Smooth muscle cell (in vitro differentiated cells): ENCODE results near the gene GPN3. TPM values are rescaled to one million over a fixed set of nuclear protein-coding genes. Genes with fewer than 3 reads are reported as not detected.

Experiments used
- DNase-seq: peaks from one replicate; lab custom pipeline; 2025; ENCODE audit not compliant: unreplicated experiment; lab: John Stamatoyannopoulos, UW
- H2AFZ ChIP-seq: fragments of 200-600 bp; sonication (generic); 2 replicates; pipeline ENCODE4 v1.6.0; 2016; ENCODE audit warnings: antibody characterized with exemption, low read depth, mild to moderate bottlenecking
- H3F3A ChIP-seq: fragments of 200-600 bp; sonication (generic); 2 replicates; pipeline ENCODE4 v1.6.0; 2017; ENCODE audit warnings: antibody characterized with exemption, low read depth
- H3K27ac ChIP-seq: fragments of 200-600 bp; sonication (generic); 2 replicates; pipeline ENCODE4 v1.5.1; 2016; ENCODE audit warnings: low read depth, mild to moderate bottlenecking
- H3K27me3 ChIP-seq: fragments of 200-600 bp; sonication (generic); 2 replicates; pipeline ENCODE4 v1.6.1; 2016; ENCODE audit warnings: low read depth, mild to moderate bottlenecking
- H3K36me3 ChIP-seq: fragments of 200-600 bp; sonication (generic); 2 replicates; pipeline ENCODE4 v1.5.1; 2016; ENCODE audit warnings: low read depth
- H3K4me1 ChIP-seq: fragments of 200-600 bp; sonication (generic); 2 replicates; pipeline ENCODE4 v1.5.1; 2016; ENCODE audit warnings: low read depth
- H3K4me2 ChIP-seq: fragments of 200-600 bp; sonication (generic); 2 replicates; pipeline ENCODE4 v1.6.0; 2016; ENCODE audit warnings: mild to moderate bottlenecking
- H3K4me3 ChIP-seq: fragments of 200-600 bp; sonication (generic); 2 replicates; pipeline ENCODE4 v1.5.1; 2016; ENCODE audit warnings: mild to moderate bottlenecking
- H3K79me2 ChIP-seq: fragments of 200-600 bp; sonication (generic); 2 replicates; pipeline ENCODE4 v1.6.0; 2016; ENCODE audit warnings: low read depth, mild to moderate bottlenecking
- H3K9ac ChIP-seq: fragments of 200-600 bp; sonication (generic); 2 replicates; pipeline ENCODE4 v1.6.0; 2016; ENCODE audit warnings: low read depth
- H3K9me3 ChIP-seq: fragments of 200-600 bp; sonication (generic); replicated peaks from 2 replicates; pipeline ENCODE4 v1.5.1; 2016; ENCODE audit warnings: low read depth
- H4K20me1 ChIP-seq: fragments of 200-600 bp; sonication (generic); 2 replicates; pipeline ENCODE4 v1.6.0; 2016; ENCODE audit warnings: low read depth
- CTCF ChIP-seq: fragments of 200-600 bp; sonication (generic); IDR thresholded peaks from 2 replicates; pipeline ENCODE4 v1.5.1; 2017; ENCODE audit warnings: borderline replicate concordance, mild to moderate bottlenecking, antibody characterized with exemption; ENCODE audit not compliant: insufficient read depth, poor library complexity, severe bottlenecking
- WGBS: methylation state at CpG from one replicate; pipeline ENCODE4 v1.1.7; 2016; ENCODE audit warnings: low lambda C conversion rate; 5-methylcytosine and 5-hydroxymethylcytosine counted together
- polyA plus RNA-seq: library from polyadenylated mRNA; unstranded; fragments of >200 nt; fragmentation: Nextera tagmentation; extraction: Ambion mirVana; gene quantifications from 2 replicates; pipeline ENCODE4 v1.2.1, GENCODE V29; 2016
- total RNA-seq: library from RNA; depleted of rRNA; stranded (reverse); fragments of >200 nt; gene quantifications from 2 replicates; pipeline ENCODE4 v1.2.3, GENCODE V29; 2014

GPN3 gene
- total RNA-seq, result 21.7 and 23.8 TPM in 2 replicates
- 41.5 and 41.7 TPM in 2 replicates for polyA plus RNA-seq

GRCh38 chr12:110468214-110469048 is at the start of gene GPN3, which contains the start of gene FAM216A:
Gene GPN3 (minus strand): TSS chr12:110468257. CDS start chr12:110468203, 54 bp downstream.
Gene FAM216A (plus strand): TSS chr12:110468845. CDS start chr12:110468876, 31 bp downstream.
- no peaks in the 10 kb centered on the region for H3K9me3 ChIP-seq
- no peaks in the 10 kb centered on the region for H3K27me3 ChIP-seq
- peak within 1 kb of the TSS; percentile 95 for H3K4me2 ChIP-seq
- peaks cover 12% of the 10 kb centered on the region for H3K79me2 ChIP-seq
- peak within 1 kb of the TSS; percentile 72 for H3K4me3 ChIP-seq
- no peaks in the 10 kb centered on the region for H4K20me1 ChIP-seq
- H3K36me3 ChIP-seq, result no peaks in the 10 kb centered on the region
- H3K4me1 ChIP-seq, result peaks cover 7% of the 10 kb centered on the region
- no peak for TF ChIP-seq CTCF
- peak within 1 kb of the TSS; percentile 85 for H3K9ac ChIP-seq
- H2AFZ ChIP-seq, result peak within 1 kb of the TSS; percentile 87
- H3F3A ChIP-seq, result no peaks in the 10 kb centered on the region
- under 1% methylated on average over 78 of the region's 78 CpGs for WGBS
- peak within 1 kb of the TSS; percentile 84 for H3K27ac ChIP-seq
- DNase-seq, result peak; percentile 83

- no peaks in the 10 kb centered on the region for H3K36me3 ChIP-seq
- no peak overlapping the region for H3K9ac ChIP-seq
- no peaks in the 10 kb centered on the region for H3F3A ChIP-seq
- H3K9me3 ChIP-seq, result no peaks in the 10 kb centered on the region
- no peak overlapping the region for H2AFZ ChIP-seq
- H3K27me3 ChIP-seq, result peaks cover 11% of the 10 kb centered on the region
- H3K4me1 ChIP-seq, result no peaks in the 10 kb centered on the region
- H3K4me3 ChIP-seq, result no peak overlapping the region
- no peak overlapping the region for H3K4me2 ChIP-seq
- no peak for TF ChIP-seq CTCF
- no peaks in the 10 kb centered on the region for H4K20me1 ChIP-seq
- no peak for DNase-seq
- WGBS, result 85% methylated on average over 3 of the region's 3 CpGs
- no peaks in the 10 kb centered on the region for H3K79me2 ChIP-seq
- no peak overlapping the region for H3K27ac ChIP-seq
Measured at GRCh38 chr12:110516995-110517394, 48.9 kb upstream of the GPN3 start.

GRCh38 chr12:110514363-110514762 is 46.3 kb upstream of the GPN3 start:
- H3K27ac ChIP-seq, result no peak overlapping the region
- no peaks in the 10 kb centered on the region for H3K36me3 ChIP-seq
- H3K4me3 ChIP-seq, result no peak overlapping the region
- H3K27me3 ChIP-seq, result peaks cover 14% of the 10 kb centered on the region
- no peaks in the 10 kb centered on the region for H3K79me2 ChIP-seq
- H3K4me1 ChIP-seq, result no peaks in the 10 kb centered on the region
- H3K9me3 ChIP-seq, result no peaks in the 10 kb centered on the region
- H3F3A ChIP-seq, result no peaks in the 10 kb centered on the region
- DNase-seq, result no peak
- no peak for TF ChIP-seq CTCF
- no peaks in the 10 kb centered on the region for H4K20me1 ChIP-seq
- no peak overlapping the region for H3K9ac ChIP-seq
- 67% methylated on average over 1 of the region's 1 CpG for WGBS
- no peak overlapping the region for H2AFZ ChIP-seq
- H3K4me2 ChIP-seq, result no peak overlapping the region
